ENCODE data around the gene CDK14. TPM values are rescaled to one million over a fixed set of nuclear protein-coding genes. Genes with fewer than 3 reads are reported as not detected.

CDK14 gene
- total RNA-seq, 4 donors from 2014 or later, result 1.1 to 12.7 (median 5.8) TPM

- DNase-seq (ENCODE audit: low spot score in 2 of 2), result no peak
- TF ChIP-seq CTCF (IDR thresholded peaks at IDR 0.05) (no peak), POLR2A (IDR thresholded peaks at IDR 0.05) (no peak)
- H3K4me3 ChIP-seq (ENCODE audit: low read depth, poor library complexity, severe bottlenecking), result no peak overlapping the region
- WGBS, 2 donors, result 55 to 61% methylated on average over 1 of the region's 1 CpG
- intact Hi-C loops (cut with DNase I; ENCODE audit: low total_unique reads), result loop anchor here (10.0 kb wide), 2 partner anchors 546 to 696 kb away; no protein-coding TSS in a partner anchor
Observed at GRCh38 chr7:91088691-91089090, 492.6 kb downstream of the CDK14 start.

- no peak for DNase-seq (ENCODE audit: low spot score in 2 of 2)
- no peak for TF ChIP-seq CTCF (IDR thresholded peaks at IDR 0.05)
- TF ChIP-seq POLR2A (IDR thresholded peaks at IDR 0.05), result no peak
- 5 to 6% methylated on average over 5 of the region's 5 CpGs for WGBS, 2 donors
- intact Hi-C loops (cut with DNase I; ENCODE audit: low total_unique reads), result loop anchor here (10.0 kb wide), 2 partner anchors 545 to 695 kb away; no protein-coding TSS in a partner anchor
- no peak overlapping the region for H3K4me3 ChIP-seq (ENCODE audit: low read depth, poor library complexity, severe bottlenecking)
Observed at GRCh38 chr7:91089382-91089963, 493.4 kb downstream of the CDK14 start.

- WGBS, 2 donors, result 92 to 95% methylated on average over 7 of the region's 7 CpGs
- no peak overlapping the region for H3K4me3 ChIP-seq (ENCODE audit: low read depth, poor library complexity, severe bottlenecking)
- intact Hi-C loops (cut with DNase I; ENCODE audit: low total_unique reads), result no loop called here
- TF ChIP-seq CTCF (IDR thresholded peaks at IDR 0.05) (no peak), POLR2A (IDR thresholded peaks at IDR 0.05) (no peak)
- DNase-seq (ENCODE audit: low spot score in 2 of 2), result no peak
Observed at GRCh38 chr7:91090684-91091083, 494.6 kb downstream of the CDK14 start.

GRCh38 chr7:91091631-91092030 is 495.5 kb downstream of the CDK14 start:
- DNase-seq (ENCODE audit: low spot score in 2 of 2), result no peak
- TF ChIP-seq CTCF (IDR thresholded peaks at IDR 0.05) (no peak), POLR2A (IDR thresholded peaks at IDR 0.05) (no peak)
- intact Hi-C loops (cut with DNase I; ENCODE audit: low total_unique reads), result no loop called here
- WGBS, 2 donors, result 75 to 77% methylated on average over 4 of the region's 4 CpGs
- no peak overlapping the region for H3K4me3 ChIP-seq (ENCODE audit: low read depth, poor library complexity, severe bottlenecking)

- 94 to 96% methylated on average over 3 of the region's 3 CpGs for WGBS, 2 donors
- TF ChIP-seq POLR2A (IDR thresholded peaks at IDR 0.05) (no peak), CTCF (IDR thresholded peaks at IDR 0.05) (no peak)
- no peak for DNase-seq (ENCODE audit: low spot score in 2 of 2)
- H3K4me3 ChIP-seq (ENCODE audit: low read depth, poor library complexity, severe bottlenecking), result no peak overlapping the region
- intact Hi-C loops (cut with DNase I; ENCODE audit: low total_unique reads), result no loop called here
Observed at GRCh38 chr7:91093181-91093580, 497.1 kb downstream of the CDK14 start.

- H3K4me3 ChIP-seq (ENCODE audit: low read depth, poor library complexity, severe bottlenecking), result no peak overlapping the region
- 88% methylated on average over 1 of the region's 1 CpG for WGBS, 2 donors
- no peak for DNase-seq (ENCODE audit: low spot score in 2 of 2)
- no peak for TF ChIP-seq POLR2A (IDR thresholded peaks at IDR 0.05)
- no peak for TF ChIP-seq CTCF (IDR thresholded peaks at IDR 0.05)
- intact Hi-C loops (cut with DNase I; ENCODE audit: low total_unique reads), result no loop called here
Observed at GRCh38 chr7:91098566-91098965, 502.4 kb downstream of the CDK14 start.
